Hippocampal formation (tissue), 2 donors: ENCODE data around the gene OR4D10.
"Not testable (repeated sequence)": the region's sequence is repeated elsewhere in the genome, so short reads cannot be mapped to it uniquely, and the experiment has no call there.

Experiments used
- DNase-seq, 2 donors: peaks; one replicate each; lab custom pipeline; 2025; lab: John Stamatoyannopoulos, UW

The OR4D10 gene

GRCh38 chr11:59473015-59473414 is at the start of gene OR4D10:
Gene OR4D10, plus strand, starts transcription at chr11:59473315. Its CDS starts 4,115 bp downstream, at chr11:59477430.
- DNase-seq, result no peak

- DNase-seq, result no peak
Measured at GRCh38 chr11:59423835-59424234, 49.3 kb upstream of the OR4D10 start.

- no peak for DNase-seq
Measured at GRCh38 chr11:59425131-59425530, 48.0 kb upstream of the OR4D10 start.

GRCh38 chr11:59426361-59427067 is 46.6 kb upstream of the OR4D10 start, which contains the start of gene OR5A2:
Gene OR5A2, minus strand, starts transcription at chr11:59426413. Its CDS starts 3,460 bp downstream, at chr11:59422953.
- DNase-seq, result no peak

GRCh38 chr11:59427068-59427382 is 46.1 kb upstream of the OR4D10 start:
- DNase-seq, result no peak

GRCh38 chr11:59429924-59430516 is 43.1 kb upstream of the OR4D10 start:
- DNase-seq, result no peak

GRCh38 chr11:59436169-59436568 is 36.9 kb upstream of the OR4D10 start, which contains the start of gene OR5A1:
Gene OR5A1, plus strand, starts transcription at chr11:59436469. Its CDS starts 6,700 bp downstream, at chr11:59443169.
- DNase-seq, result no peak

GRCh38 chr11:59437770-59438169 is 35.3 kb upstream of the OR4D10 start:
- no peak for DNase-seq

- DNase-seq, result not testable (repeated sequence)
Measured at GRCh38 chr11:59445624-59446023, 27.5 kb upstream of the OR4D10 start.

- no peak for DNase-seq
Measured at GRCh38 chr11:59448484-59448883, 24.6 kb upstream of the OR4D10 start.

GRCh38 chr11:59456661-59457060 is 16.5 kb upstream of the OR4D10 start, which contains the start of gene OR4D6:
Gene OR4D6, plus strand, starts transcription at chr11:59456961. Its CDS starts 0 bp downstream, at chr11:59456961.
- DNase-seq, result no peak

GRCh38 chr11:59459916-59460315 is 13.2 kb upstream of the OR4D10 start:
- DNase-seq, result no peak

- DNase-seq, result no peak
Measured at GRCh38 chr11:59463190-59463641, 9.9 kb upstream of the OR4D10 start.

- DNase-seq, result no peak
Measured at GRCh38 chr11:59475176-59475575, 2.1 kb downstream of the OR4D10 start.

GRCh38 chr11:59479906-59480305 is 6.8 kb downstream of the OR4D10 start:
- DNase-seq, result no peak

- no peak for DNase-seq
Measured at GRCh38 chr11:59480359-59480758, 7.2 kb downstream of the OR4D10 start.

GRCh38 chr11:59501931-59502330 is 28.8 kb downstream of the OR4D10 start:
- no peak for DNase-seq

- DNase-seq, result no peak
Measured at GRCh38 chr11:59503276-59503675, 30.2 kb downstream of the OR4D10 start, which contains the start of gene OR4D11. Gene OR4D11, plus strand, starts transcription at chr11:59503576. Its CDS starts 0 bp downstream, at chr11:59503576.

- no peak for DNase-seq
Measured at GRCh38 chr11:59510941-59511589, 38.0 kb downstream of the OR4D10 start, which contains the start of gene OR4D9. Gene OR4D9, plus strand, starts transcription at chr11:59511539. Its CDS starts 3,374 bp downstream, at chr11:59514913.

- DNase-seq, result no peak
Measured at GRCh38 chr11:59511675-59512074, 38.6 kb downstream of the OR4D10 start.

GRCh38 chr11:59520139-59520538 is 47.0 kb downstream of the OR4D10 start:
- DNase-seq, result not testable (repeated sequence)

GRCh38 chr11:59520741-59521140 is 47.6 kb downstream of the OR4D10 start:
- DNase-seq, result no peak

GRCh38 chr11:59523541-59523940 is 50.4 kb downstream of the OR4D10 start:
- DNase-seq, result no peak
